ENCODE data around the gene NUP62CL.

The NUP62CL gene

GRCh38 chrX:107146670-107147069 is 59.6 kb downstream of the NUP62CL start:
- no peak for DNase-seq (ENCODE audit: low spot score)

GRCh38 chrX:107135965-107136307 is 70.3 kb downstream of the NUP62CL start:
- DNase-seq (ENCODE audit: low spot score) = no peak

- no peak for DNase-seq (ENCODE audit: low spot score)
Observed at GRCh38 chrX:107135049-107135964, 70.9 kb downstream of the NUP62CL start.

GRCh38 chrX:107123750-107124149 is 82.5 kb downstream of the NUP62CL start:
- no peak for DNase-seq (ENCODE audit: low spot score)

- no peak for DNase-seq (ENCODE audit: low spot score)
Observed at GRCh38 chrX:107119283-107119682, 87.0 kb downstream of the NUP62CL start.

GRCh38 chrX:107118322-107119147 is 87.7 kb downstream of the NUP62CL start, which contains the start of gene RBM41:
Gene RBM41 (minus strand): TSS chrX:107118822. CDS start chrX:107118773, 49 bp downstream.
- peak; percentile 68 for DNase-seq (ENCODE audit: low spot score)

- DNase-seq (ENCODE audit: low spot score) = peak; percentile 3
Observed at GRCh38 chrX:107117993-107118321, 88.3 kb downstream of the NUP62CL start.

- DNase-seq (ENCODE audit: low spot score) = no peak
Observed at GRCh38 chrX:107107459-107107858, 98.8 kb downstream of the NUP62CL start.

- DNase-seq (ENCODE audit: low spot score) = no peak
Observed at GRCh38 chrX:107102980-107103379, 103.3 kb downstream of the NUP62CL start.

GRCh38 chrX:107076158-107076557 is 130.1 kb downstream of the NUP62CL start:
- DNase-seq (ENCODE audit: low spot score) = no peak
